DMS153 treated with DMSO at 0.1 percent for 48 hours (cell line): ENCODE data around the gene PIK3R1.

ENCODE experiments used
- DNase-seq: peaks from one replicate; lab custom pipeline; 2025; ENCODE audit not compliant: unreplicated experiment; lab: John Stamatoyannopoulos, UW

The PIK3R1 gene

DNA sequence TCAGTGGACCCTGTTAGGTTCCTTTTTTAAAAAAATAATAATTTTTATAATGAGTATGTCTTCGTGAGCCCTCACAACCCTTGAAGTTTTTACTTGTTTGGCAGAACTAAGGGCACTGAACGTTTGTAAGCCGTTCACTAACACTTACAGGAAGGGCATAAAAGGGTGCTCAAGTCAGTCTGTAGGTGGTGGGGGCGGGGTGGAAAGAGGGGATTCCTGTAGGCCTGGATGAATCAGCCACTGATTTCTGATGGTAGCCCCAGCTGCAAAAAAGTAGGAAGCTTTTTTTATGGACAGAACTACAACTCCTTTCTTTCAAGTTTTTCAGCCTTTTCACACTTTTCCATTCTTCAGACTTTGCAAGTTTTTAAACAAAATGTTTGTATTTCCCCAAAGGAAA lies 35.8 kb downstream of the PIK3R1 start:
- DNase-seq, result no peak

DNA sequence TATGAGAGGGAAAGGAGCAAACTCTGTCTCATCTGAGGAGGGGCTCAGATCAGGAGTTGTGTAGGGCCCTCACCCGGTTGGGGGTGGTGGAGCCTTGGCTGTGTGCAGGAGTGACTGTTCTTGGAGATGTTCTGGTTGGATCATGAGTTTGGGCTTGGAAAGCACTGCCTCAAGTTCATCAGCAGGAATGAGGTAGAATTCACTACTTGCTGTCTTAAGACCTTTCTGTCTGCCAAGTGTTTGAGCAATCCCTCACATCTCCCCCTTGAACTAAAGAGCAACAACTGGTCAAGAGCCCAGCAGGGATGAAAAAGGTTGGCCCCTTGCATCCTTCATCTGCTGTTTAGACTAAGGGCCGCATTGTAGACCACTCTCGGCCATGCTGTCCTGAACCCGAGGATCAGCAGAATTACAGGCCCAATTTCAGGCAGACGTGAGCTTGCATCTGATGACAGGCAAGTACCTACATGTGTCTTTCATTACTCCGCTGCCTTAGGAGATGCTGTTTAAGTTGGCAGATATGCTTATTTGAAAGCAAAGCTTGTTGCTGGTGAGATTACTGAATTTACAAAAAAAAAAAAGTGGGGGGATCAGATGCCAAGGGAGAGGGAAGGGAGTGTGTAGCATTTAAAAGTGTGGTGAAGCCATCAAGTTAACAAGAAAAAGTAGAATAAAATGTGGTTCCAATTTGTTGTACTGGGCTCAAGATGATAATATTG lies 36.4 kb downstream of the PIK3R1 start:
- DNase-seq, result no peak

DNA sequence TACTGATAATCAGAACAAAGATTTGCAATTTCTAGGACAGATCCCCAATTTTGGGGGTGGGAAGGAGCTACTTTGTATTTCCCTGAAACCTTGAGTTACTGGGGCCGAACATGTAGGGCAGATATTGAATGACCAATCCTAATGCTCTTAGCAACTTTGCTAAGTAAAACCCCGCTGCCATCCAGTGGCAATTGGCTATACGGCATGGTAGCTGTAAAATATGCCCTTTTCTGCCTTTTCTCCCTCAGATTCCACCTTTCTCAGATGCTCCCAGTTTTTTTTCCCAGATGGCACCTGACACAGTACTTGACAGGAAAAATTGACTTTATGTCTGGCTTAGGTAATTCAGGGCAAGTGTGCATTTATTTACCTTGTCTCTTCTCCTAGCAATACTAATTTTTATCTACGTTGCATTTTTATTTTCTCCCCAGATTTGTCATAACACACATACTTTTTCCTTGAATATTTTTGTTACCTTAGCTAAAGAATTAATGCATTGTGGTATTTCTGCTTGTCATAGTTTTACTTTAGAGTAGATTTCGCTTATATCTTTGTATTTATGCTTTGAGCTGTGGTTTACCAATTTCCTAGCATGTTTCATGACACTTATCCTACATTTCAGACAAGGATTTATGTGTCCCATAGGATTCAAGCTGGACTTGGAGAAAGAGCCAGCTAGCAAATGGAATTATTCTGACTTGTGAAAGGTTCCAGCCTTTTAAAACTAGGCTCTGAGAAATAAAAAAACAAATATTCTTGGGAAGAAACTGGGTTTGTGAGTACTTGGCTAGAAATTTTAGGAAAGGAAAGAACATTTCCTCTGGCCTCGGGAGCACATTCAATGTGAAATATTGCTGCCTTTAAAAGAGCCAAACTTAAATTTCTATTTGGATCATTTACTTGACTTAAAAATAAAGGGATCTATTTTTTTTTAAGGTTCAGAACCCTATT lies 37.4 kb downstream of the PIK3R1 start:
- no peak for DNase-seq

DNA sequence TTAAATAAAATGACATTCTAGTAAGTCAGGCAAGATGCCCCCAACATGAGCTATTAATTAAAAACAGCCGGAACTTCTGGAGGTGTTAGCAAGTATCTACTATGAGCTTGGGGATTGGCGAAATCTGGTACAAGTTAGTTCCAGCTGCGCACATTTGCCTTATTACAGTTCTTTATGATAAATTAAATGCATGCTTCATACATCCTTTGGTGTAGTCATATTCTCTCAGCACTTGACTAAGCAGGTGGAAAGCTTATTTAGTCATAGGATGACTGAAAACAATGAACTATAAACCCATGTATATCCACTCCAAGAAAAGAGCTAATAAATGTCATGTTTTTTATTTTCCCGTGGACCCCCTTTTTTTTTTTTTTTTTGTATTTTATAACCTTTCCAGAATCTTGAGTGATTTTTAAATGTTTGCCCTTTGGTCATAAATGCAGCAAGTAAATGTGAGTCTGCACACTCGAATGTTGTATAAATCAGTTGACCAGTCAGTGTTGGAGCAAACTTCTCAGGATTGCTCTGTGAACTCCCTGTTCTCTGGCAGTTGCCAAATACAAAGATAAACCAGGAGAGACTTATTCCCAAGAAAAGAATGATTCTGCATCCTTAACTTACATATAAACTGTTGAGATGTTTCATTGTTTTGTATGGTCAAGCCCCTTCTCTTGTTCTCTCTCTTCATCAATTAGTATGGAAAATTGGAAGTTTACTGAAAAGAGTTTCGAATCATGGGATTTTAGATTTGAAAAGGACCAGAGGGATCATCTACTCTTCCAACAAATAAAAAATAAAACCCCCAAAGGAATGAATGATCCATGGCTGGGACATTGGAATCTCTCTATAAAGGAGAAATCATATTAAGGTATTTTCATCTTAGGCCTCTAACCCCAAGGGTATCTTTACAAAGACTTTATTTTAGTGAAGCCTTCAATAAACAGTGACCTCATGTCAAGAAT lies 38.3 kb downstream of the PIK3R1 start:
- no peak for DNase-seq

DNA sequence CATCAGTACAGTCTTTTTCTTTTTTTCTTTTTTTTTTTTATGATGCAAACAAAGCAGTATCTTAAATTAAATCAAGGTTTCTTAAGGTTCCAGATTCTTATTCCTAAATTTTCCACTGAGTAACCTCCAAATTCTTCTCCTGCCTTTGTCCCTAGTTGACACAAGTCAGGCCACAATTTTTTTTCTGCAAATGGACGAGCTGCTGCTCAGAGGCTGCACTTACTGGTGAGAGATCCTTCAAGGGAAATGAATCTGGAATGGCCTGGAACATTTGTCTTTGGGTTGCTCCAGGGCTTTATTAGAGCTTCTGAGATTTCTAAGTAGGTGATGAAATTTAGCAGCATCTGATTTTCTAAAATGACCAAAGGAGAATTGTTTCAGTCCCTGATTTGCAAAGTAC lies 39.3 kb downstream of the PIK3R1 start:
- DNase-seq, result no peak

- no peak for DNase-seq
Measured at GRCh38 chr5:68255305-68256120, 40.0 kb downstream of the PIK3R1 start.

DNA sequence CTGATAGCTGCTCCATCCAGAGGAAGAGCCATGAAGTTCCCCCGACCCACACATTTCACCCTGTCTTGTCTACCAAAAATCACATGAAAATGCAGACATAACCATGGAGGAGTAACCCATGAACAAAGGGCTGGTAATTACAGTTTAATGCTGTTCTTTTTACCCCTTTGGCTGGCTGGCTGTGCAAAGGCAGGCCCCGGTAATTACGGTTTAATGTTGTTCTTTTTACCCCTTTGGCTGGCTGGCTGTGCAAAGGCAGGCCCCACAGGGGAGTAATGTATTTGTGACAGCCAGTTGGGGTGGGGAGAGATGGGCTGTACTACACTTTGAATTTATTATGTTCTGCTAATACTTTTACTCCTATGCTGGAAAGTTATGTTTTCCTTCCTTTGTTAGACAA lies 41.7 kb downstream of the PIK3R1 start:
- DNase-seq, result no peak

DNA sequence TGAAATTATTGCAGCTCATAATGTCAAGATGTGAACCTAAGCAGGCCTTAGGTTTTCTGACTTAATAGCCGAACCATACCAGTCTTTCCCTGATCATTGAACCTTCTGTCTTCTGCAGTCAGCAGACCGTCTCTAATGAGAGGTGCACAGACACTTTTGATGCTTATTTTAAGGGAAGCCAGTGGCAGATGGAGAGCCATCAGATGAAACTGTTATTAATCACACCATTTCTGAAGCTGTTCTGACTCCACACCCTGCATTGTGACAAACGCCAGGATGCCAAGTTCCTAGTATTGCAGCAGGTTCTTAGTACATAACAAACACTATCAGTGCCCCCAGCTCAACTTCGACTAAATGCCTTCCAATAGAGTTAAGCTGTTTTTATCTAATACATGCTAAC lies 43.0 kb downstream of the PIK3R1 start:
- no peak for DNase-seq

DNA sequence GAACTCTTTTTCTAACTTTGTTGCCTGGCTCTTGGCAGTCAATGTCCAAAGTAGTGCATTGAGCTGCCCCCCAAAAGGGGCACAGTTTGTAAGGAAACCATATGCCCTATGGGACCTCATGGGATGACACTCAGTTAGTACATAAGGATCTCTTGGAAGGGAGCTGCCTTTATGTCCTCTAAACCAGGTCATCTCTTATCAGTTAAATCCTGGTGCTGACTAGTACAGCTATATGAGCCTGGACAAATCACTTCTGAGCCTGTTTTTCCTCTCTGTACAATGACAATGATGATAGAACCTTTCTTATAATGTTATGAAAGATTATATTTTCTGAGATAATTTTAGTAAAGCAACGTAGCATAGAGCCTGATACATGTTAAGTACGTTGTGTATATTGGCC lies 44.1 kb downstream of the PIK3R1 start:
- no peak for DNase-seq

DNA sequence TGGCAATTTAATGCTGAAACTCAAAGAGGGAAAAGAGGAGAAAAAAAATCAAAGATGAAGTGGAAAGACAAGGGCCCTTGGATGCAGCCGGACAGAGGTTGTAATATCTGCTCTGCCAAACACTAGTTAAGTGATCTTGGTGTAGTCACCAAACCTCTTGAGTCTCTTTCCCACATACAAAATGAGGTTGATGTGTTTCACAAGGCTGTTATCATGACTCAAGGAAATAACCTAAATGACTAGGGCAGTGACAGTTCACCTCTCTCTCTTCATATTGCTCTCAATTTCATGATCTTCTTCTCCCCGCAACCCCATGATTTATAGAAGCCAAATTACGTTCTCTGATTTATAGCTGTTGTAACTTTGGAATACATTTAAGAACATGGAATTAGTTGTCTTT lies 44.9 kb downstream of the PIK3R1 start:
- no peak for DNase-seq

DNA sequence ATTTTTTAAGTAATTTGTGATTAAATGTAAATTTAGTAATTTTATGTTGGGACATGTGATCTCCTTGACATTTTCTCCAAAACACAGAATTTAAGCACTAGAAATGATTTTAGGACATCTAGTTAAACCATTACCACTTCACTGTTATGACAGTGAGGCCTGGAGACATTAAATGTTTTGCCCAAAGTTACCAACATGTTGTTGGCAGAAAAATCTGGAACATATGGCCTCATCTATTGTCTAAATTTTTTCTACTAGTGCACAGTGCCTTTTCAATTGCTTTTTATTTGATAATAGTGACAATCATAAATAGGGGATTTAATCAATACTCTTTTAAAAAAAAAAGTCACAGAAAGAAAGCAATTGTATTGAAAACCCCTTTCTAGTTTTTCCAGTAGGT lies 45.6 kb downstream of the PIK3R1 start:
- no peak for DNase-seq

GRCh38 chr5:68261569-68262065 lies 46.1 kb downstream of the PIK3R1 start:
- DNase-seq, result no peak

DNA sequence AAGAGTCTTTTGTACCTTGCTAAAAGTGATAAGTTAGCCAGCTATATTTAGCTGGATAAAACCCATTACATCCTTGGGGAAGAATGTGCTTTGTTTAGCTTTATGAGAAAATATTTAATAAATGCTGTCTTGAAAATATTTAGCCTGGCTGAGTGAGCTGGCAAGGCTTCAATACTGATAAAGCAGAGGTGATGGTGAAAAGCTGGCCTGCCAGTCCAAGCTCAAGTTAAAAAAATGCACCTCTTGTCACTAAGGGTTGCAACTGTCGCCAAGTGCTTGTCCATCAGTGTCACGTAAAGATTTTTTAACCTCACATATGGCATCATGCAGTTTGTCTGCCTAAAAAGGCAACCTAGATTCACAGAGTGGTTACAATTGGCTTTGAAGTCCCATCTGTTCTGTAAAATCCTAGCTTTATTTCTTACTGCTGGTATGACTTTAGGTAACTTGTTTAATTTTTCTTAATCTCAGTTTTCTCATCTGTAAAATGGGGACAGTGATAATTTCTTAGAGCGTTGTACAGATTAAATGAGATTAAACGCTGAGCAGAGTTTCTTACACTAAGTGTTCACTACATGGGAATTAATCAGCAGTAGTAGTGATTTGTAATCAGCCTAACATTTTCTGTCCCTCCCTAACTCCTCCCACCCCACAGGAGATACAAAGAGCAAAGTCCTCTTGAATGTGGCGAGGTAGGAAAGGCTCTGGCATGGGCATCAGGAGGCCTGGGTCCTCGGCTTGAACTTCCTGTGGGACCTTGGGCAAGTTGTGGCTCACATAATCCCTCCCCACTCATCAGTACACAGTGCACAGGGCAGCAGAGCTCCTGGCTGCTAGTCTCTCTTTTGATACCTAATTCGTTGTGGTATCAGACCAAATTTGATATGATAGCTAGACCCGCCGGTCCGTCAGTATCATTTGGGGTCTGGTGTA lies 48.7 kb downstream of the PIK3R1 start:
- no peak for DNase-seq

GRCh38 chr5:68265347-68265746 lies 49.8 kb downstream of the PIK3R1 start:
- DNase-seq, result no peak

- no peak for DNase-seq
Measured at GRCh38 chr5:68265822-68266395, 50.4 kb downstream of the PIK3R1 start.

DNA sequence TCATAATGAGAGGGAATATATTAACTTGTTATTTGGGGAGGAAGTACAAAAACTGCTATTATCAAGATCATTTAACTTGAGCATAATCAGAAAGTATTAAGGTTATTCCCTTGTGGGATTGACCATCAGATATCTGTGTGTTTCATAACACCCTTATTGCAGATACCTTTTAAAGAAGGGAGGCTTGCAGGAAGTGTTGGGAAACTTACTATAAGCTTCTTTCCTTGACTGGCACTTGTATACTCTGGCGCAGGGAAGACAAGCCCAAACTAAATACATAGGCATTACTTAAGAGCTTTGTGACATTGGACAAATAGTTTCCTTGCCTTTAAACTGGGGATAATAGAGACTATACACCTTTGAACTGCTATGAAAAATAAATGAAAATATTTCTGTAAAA lies 50.9 kb downstream of the PIK3R1 start:
- no peak for DNase-seq

- DNase-seq, result no peak
Measured at GRCh38 chr5:68267066-68267465, 51.5 kb downstream of the PIK3R1 start.

DNA sequence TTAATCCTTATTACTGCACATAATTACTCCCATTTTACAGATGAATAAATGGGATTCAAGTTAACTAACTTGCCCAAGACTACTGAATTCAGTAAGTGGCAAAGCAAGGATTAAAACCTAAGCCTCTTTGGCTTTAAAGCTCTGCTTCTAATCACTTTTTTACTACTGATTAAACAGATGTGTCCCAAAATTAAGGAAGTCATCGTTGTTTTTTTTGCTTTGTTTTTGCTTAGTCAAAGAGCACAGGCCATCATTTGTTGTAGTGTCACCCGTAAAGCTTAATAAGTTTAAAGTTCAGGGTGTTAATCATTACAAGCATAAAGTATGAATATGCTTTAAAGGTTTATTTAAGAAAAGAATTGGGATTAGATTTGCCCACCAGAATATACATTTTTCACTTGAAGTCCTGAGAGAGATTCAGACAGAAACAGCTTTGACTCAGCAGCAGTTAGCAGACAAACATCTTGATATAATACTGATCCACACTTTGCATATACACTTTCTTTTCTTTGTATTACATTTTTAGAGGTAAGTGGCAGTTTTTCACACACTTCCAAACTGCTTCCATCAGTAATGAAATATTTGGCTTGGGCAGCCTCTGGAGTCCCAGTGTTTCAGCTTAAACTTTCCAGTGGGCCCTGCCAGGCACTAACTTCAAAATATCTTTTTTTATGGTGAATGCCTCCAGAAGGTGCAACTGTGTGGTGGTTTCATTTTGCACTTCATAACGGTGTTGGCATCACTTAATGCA lies 52.7 kb downstream of the PIK3R1 start:
- DNase-seq, result no peak
